HG03565 (cell line): Measurements from ENCODE around the gene PARVA.

Experiments used
- ATAC-seq: cut with Tn5 transposase; IDR thresholded peaks from one replicate; pipeline ENCODE4 v1.9.1; 2021; ENCODE audit warnings: mild to moderate bottlenecking, moderate library complexity; ENCODE audit not compliant: unreplicated experiment

The PARVA gene

DNA sequence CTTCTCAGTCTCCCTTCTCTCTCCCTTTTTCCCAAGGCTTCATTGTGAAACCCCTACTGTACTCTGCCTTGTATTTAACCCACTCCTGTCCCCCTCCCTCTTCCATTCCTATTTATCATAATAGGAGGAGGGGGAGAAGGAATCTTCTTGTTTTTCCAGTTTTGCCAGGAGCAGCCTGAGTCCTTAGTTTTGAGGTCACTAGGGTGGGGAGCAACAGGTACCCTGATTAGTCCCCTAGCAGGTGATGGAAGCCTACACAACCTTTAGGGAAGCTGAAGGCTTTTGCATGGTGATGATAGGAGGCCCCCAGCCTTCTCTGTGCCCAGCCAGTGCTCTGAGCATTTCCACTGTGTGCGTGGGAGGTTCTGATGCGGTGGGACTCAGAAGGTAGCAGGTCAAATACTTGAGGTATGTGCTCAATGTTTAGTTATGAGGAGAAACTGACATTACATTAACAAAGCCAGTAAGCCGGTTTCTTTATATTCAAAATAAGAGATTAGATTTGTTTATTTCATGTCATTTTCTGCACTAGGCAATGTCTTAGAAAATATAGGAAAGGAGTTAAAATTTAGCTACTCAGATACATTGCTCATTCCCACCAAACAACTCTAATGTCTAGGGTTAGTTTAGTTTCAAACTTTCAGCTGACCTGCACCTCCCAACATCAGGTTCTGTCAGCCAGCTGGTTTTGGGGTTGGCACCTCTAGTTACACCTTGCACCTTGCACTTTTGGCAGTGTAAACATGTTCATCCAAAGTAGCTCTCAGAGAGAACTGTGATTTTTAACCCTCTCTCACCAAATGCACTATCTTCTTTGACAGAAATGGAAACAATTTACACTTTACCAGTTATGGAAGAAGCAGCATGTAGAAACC lies 26.0 kb downstream of the PARVA start:
- ATAC-seq = no peak

DNA sequence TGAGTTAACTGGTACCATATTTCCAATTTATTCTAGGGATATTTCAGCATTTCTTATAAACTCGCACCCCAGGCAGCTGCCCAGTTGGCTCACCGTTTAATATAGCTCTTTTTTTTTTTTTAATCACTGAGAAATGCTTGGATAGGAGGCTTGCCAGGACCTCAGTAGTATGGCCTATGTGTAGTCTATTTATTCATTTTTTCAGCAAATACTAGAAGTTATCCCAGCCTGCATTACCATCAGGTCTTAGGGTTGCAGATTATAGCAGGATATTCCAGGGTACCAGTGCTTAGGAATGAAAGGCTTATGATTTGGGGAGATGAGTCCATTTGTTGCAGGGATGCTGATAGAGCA lies 26.6 kb downstream of the PARVA start:
- no peak for ATAC-seq

GRCh38 chr11:12404436-12404835 lies 27.1 kb downstream of the PARVA start:
- ATAC-seq = no peak

DNA sequence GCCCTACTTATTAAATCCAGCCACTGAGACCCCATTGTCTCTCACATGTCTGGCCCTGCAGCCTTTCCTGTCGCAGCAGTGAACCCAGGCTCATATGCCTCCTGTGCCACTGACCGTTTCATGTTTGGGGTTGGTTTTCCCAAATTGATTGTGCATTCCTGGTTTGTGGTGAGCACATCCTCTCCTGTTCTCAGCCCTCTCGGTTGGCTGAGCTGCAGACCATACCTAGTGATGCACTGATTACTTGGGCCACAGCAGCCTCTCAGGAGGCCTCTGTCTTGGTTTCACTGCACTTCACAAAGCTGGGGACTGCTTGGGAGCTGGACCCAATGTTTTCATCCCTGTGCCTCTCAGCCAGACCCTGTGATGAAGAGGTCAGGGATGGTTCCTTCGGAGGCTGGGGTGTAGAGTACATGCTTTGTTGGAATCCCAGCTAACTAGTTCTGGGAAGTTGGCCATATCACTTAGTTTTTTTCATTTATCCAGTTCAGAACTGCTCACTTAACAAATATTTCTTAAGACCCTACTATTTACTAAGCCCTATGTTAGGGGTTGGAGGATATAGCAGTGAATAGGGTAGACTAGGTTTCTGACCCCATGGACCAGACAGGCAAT lies 30.9 kb downstream of the PARVA start:
- no peak for ATAC-seq

- no peak for ATAC-seq
Measured at GRCh38 chr11:12409621-12410005, 32.2 kb downstream of the PARVA start.

- no peak for ATAC-seq
Measured at GRCh38 chr11:12410006-12410728, 32.8 kb downstream of the PARVA start.

DNA sequence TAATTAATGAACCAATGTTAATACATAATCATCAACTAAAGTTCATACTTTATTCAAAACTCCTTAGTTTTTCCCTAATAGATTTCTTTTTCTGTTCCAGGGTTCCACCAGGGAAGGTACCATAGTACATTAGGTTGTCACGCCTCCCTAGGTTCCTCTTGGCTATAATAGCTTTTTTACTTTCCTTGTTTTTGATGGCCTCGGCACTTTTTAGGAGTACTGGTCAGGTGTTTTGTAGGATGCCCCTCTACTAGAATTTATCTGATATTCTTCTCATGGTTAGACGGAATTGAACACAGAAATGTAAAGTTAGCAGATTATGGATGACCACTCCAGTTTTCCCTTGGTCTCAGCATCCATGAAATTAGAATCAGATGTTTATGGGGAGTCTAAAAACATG lies 34.0 kb downstream of the PARVA start:
- no peak for ATAC-seq

- no peak for ATAC-seq
Measured at GRCh38 chr11:12411806-12412727, 34.7 kb downstream of the PARVA start.

- no peak for ATAC-seq
Measured at GRCh38 chr11:12413141-12414052, 36.0 kb downstream of the PARVA start.

DNA sequence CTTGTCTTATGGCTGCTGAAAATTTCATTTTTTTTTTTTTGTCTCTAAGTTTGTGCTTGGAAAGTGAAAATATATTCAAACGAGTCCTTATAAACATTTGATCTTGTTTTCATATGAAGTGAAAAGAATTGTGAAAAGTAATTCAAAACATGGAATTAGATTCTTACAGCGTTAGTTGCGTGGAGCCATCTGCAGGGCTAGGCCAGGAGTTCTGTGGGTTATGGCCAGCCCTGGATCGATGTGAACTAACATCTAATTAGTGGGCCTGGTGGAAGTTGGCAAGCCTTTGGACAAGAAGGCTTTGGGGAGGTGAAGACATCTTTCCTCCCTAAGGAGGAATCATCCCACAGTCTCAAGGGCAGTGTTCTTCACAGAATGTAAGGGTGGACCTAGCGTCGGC lies 37.2 kb downstream of the PARVA start:
- ATAC-seq = no peak

DNA sequence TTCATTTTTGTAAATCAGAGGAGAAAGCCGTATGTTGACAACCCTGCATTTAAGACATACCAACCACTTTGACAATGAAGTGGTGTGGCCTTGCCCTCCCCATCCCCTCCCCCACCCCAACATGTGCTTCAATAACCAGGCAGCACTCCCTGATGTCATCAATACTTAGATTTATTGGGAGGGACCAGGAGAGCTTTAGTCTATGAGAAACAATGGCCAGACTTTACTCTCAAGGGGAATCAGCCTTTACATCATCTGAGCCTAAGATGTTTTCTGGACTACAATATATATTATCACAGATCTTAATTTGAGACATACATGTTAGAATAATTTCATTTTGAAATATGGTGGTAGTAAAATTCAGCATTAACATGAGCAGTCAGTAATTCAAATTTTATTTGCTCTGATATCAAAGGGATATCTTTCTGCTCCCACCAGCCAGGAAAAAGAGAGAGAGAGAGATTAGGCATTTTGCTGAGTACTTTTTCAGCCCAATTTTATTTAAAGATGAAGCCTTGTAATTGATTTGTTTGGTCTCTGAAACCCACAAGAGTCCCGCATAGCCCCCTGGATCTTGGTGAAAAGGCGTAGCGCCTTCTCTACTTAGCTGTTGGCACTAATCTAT lies 38.1 kb downstream of the PARVA start:
- ATAC-seq = no peak

GRCh38 chr11:12416552-12416951 lies 39.2 kb downstream of the PARVA start:
- no peak for ATAC-seq

GRCh38 chr11:12417691-12418611 lies 40.6 kb downstream of the PARVA start:
- ATAC-seq = no peak

DNA sequence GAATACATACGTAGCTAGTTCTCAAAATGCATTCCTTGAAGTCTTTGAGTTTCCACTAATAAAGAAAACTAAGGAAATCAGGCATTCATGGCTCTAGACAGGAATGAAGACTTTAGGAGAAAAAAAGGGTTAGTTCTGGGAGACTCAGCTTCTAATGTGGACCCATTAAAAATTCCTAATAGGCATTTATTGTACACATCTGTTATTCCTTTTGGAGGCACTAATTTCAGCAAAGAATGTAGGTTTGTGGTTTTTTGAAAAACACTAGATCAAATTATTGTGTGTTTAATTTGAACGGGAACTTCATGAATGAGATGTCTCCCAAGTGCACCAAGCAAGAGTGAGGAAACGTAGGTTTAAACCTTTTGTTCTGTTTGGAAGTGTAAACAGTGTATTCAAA lies 42.7 kb downstream of the PARVA start:
- no peak for ATAC-seq

DNA sequence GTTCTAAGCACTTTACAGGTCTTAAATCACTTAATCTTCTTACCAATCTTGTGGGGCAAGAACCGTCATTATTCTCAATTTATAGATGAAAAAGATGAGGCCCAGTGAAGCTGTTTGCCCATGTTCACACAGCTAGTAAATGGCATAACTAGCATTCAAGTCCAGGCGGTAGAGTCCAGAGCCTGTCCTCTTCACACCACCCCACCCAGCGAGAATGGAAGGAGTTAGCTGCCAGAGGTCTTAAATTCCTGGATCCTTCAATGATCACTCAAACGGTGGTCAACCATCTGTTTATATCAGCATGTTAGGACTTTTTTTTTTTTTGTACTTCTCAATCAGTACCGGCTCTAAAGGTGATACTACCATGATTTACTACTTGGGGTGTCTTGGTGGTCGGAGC lies 43.3 kb downstream of the PARVA start:
- no peak for ATAC-seq

GRCh38 chr11:12421386-12421785 lies 44.0 kb downstream of the PARVA start:
- ATAC-seq = no peak

DNA sequence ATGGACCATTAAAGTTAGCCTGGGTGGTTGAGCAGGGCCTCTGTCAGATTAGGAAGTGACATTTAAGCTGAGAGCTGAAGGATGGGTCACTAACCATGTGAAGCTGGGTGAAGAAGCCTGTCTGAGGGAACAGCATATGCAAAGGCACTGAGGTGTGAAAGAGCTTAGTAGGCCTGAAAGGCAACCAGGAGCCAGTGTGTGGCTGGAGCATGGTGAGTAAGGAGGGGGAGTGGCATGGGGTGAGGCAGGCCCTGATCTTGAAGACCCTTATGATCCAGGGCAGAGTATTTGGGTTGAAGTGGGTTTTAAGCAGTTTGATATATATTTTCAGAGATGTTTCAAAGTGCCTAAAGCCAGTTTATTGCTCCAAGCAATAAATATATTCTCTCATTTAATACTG lies 48.8 kb downstream of the PARVA start:
- ATAC-seq = no peak

- ATAC-seq = no peak
Measured at GRCh38 chr11:12429155-12429554, 51.8 kb downstream of the PARVA start.
